H9 (cell line): ENCODE results near the gene ALG14. TPM values are rescaled to one million over a fixed set of nuclear protein-coding genes. Genes with fewer than 3 reads are reported as not detected.

ENCODE experiments used
- DNase-seq: peaks from one replicate; pipeline ENCODE4 v3.0.0-alpha.2; 2017
- H2AFZ ChIP-seq: one replicate; pipeline ENCODE4 v1.6.1; 2013; ENCODE audit warnings: mild to moderate bottlenecking, low read length, control low read depth, moderate library complexity
- H2AK5ac ChIP-seq: 2 replicates; pipeline ENCODE4 v1.6.1; 2013; ENCODE audit warnings: low read length, control low read depth, mixed read lengths; ENCODE audit not compliant: insufficient read length
- H2BK120ac ChIP-seq: one replicate; pipeline ENCODE4 v1.6.1; 2013; ENCODE audit warnings: low read depth, mild to moderate bottlenecking, low read length, control low read depth, inconsistent platforms; ENCODE audit not compliant: poor library complexity, severe bottlenecking
- H2BK12ac ChIP-seq: 2 replicates; pipeline ENCODE4 v1.6.1; 2013; ENCODE audit warnings: low read length, control low read depth, mixed read lengths, low read depth; ENCODE audit not compliant: insufficient read length
- H2BK15ac ChIP-seq: 2 replicates; pipeline ENCODE4 v1.6.1; 2013; ENCODE audit warnings: low read depth, low read length, control low read depth
- H2BK20ac ChIP-seq: one replicate; pipeline ENCODE4 v1.6.1; 2013; ENCODE audit warnings: low read depth, mild to moderate bottlenecking, low read length, control low read depth, inconsistent platforms; ENCODE audit not compliant: poor library complexity, severe bottlenecking
- H2BK5ac ChIP-seq: 2 replicates; pipeline ENCODE4 v1.6.1; 2013; ENCODE audit warnings: low read length, control low read depth, mixed read lengths; ENCODE audit not compliant: insufficient read length
- H3K14ac ChIP-seq: 2 replicates; pipeline ENCODE4 v1.6.1; 2013; ENCODE audit warnings: low read length, control low read depth; ENCODE audit not compliant: insufficient read depth
- H3K18ac ChIP-seq: 2 replicates; pipeline ENCODE4 v1.6.1; 2013; ENCODE audit warnings: low read depth, mild to moderate bottlenecking, mixed read lengths, low read length, control low read depth; ENCODE audit not compliant: insufficient read length
- H3K23ac ChIP-seq: 2 replicates; pipeline ENCODE4 v1.6.1; 2013; ENCODE audit warnings: low read length, control low read depth, mixed read lengths, low read depth; ENCODE audit not compliant: insufficient read length
- H3K23me2 ChIP-seq: 2 replicates; pipeline ENCODE4 v1.6.1; 2013; ENCODE audit warnings: low read depth, mild to moderate bottlenecking, mixed read lengths, low read length, control low read depth; ENCODE audit not compliant: insufficient read length, poor library complexity, severe bottlenecking
- H3K27ac ChIP-seq: 2 replicates; pipeline ENCODE4 v1.5.1; 2013; ENCODE audit warnings: low read length, control low read depth, mixed read lengths, low read depth; ENCODE audit not compliant: insufficient read length
- H3K27me3 ChIP-seq: 2 replicates; pipeline ENCODE4 v1.6.1; 2013; ENCODE audit warnings: low read length, control low read depth, inconsistent platforms; ENCODE audit not compliant: insufficient read depth
- H3K4ac ChIP-seq: 2 replicates; pipeline ENCODE4 v1.6.1; 2013; ENCODE audit warnings: low read depth, mild to moderate bottlenecking, control low read depth, inconsistent platforms, low read length, moderate library complexity
- H3K4me1 ChIP-seq: 2 replicates; pipeline ENCODE4 v1.6.1; 2013; ENCODE audit warnings: low read length, control low read depth, inconsistent platforms; ENCODE audit not compliant: insufficient read depth
- H3K4me2 ChIP-seq: 2 replicates; pipeline ENCODE4 v1.6.1; 2013; ENCODE audit warnings: low read length, control low read depth, mixed read lengths; ENCODE audit not compliant: insufficient read length, insufficient read depth
- H3K56ac ChIP-seq: 2 replicates; pipeline ENCODE4 v1.6.1; 2013; ENCODE audit warnings: low read depth, mild to moderate bottlenecking, mixed read lengths, low read length, control low read depth; ENCODE audit not compliant: insufficient read length
- H3K79me1 ChIP-seq: 2 replicates; pipeline ENCODE4 v1.6.1; 2013; ENCODE audit warnings: low read depth, mild to moderate bottlenecking, moderate library complexity, low read length, control low read depth, inconsistent platforms; ENCODE audit not compliant: insufficient read depth, poor library complexity, severe bottlenecking
- H3K79me2 ChIP-seq: 2 replicates; pipeline ENCODE4 v1.6.1; 2013; ENCODE audit warnings: low read length, control low read depth, inconsistent platforms; ENCODE audit not compliant: insufficient read depth
- H3K9ac ChIP-seq: 2 replicates; pipeline ENCODE4 v1.6.1; 2013; ENCODE audit warnings: low read length, control low read depth, mixed read lengths; ENCODE audit not compliant: insufficient read length; ENCODE audit errors: extremely low read depth
- H3K9me3 ChIP-seq: one replicate; pipeline ENCODE4 v1.6.1; 2013; ENCODE audit warnings: low read depth, low read length, inconsistent platforms; ENCODE audit not compliant: control insufficient read depth
- H3T11ph ChIP-seq: one replicate; pipeline ENCODE4 v1.6.1; 2013; ENCODE audit warnings: mild to moderate bottlenecking, low read length, control low read depth, inconsistent platforms
- H4K20me1 ChIP-seq: one replicate; pipeline ENCODE4 v1.6.1; 2013; ENCODE audit not compliant: control insufficient read depth, insufficient read length, insufficient read depth
- H4K5ac ChIP-seq: 2 replicates; pipeline ENCODE4 v1.6.1; 2013; ENCODE audit warnings: low read depth, mild to moderate bottlenecking, mixed read lengths, low read length, control low read depth; ENCODE audit not compliant: insufficient read length
- H4K8ac ChIP-seq: replicated peaks from 2 replicates; pipeline ENCODE4 v1.6.1; 2013; ENCODE audit warnings: low read length, control low read depth, mixed read lengths, low read depth; ENCODE audit not compliant: insufficient read length
- H4K91ac ChIP-seq: 2 replicates; pipeline ENCODE4 v1.6.1; 2013; ENCODE audit warnings: low read depth, mild to moderate bottlenecking, moderate library complexity, mixed read lengths, low read length, control low read depth; ENCODE audit not compliant: insufficient read length
- H3K27ac Mint-ChIP-seq, 3 experiments: 2 replicates in 2 of 3; 3 replicates in 1 of 3; pipeline ENCODE4 v1.8.0; 2020 to 2021; ENCODE audit warnings: mixed read lengths in 3 of 3, mild to moderate bottlenecking in 1 of 3, moderate library complexity in 1 of 3
- H3K27me3 Mint-ChIP-seq: 2 replicates; pipeline ENCODE4 v1.8.0; 2021; ENCODE audit warnings: low read depth, mild to moderate bottlenecking, moderate library complexity, mixed read lengths
- H3K36me3 Mint-ChIP-seq, 3 experiments: 2 replicates in 2 of 3; 3 replicates in 1 of 3; pipeline ENCODE4 v1.8.0; 2020 to 2021; ENCODE audit warnings: low read depth in 3 of 3, mixed read lengths in 3 of 3; ENCODE audit not compliant: insufficient read depth in 1 of 3
- H3K4me1 Mint-ChIP-seq, 2 experiments: 2 replicates each; pipeline ENCODE4 v1.8.0; 2020; ENCODE audit warnings: mixed read lengths in 2 of 2
- H3K4me3 Mint-ChIP-seq, 2 experiments: 2 replicates in 1 of 2; 3 replicates in 1 of 2; pipeline ENCODE4 v1.8.0; 2020 to 2021; ENCODE audit warnings: mild to moderate bottlenecking in 2 of 2, mixed read lengths in 2 of 2, moderate library complexity in 1 of 2
- H3K9me3 Mint-ChIP-seq, 2 experiments: 2 replicates in 1 of 2; 3 replicates in 1 of 2; pipeline ENCODE4 v1.8.0; 2020; ENCODE audit warnings: mild to moderate bottlenecking in 2 of 2, mixed read lengths in 2 of 2, moderate library complexity in 1 of 2
- WGBS: extraction: QIAGEN DNeasy Blood & Tissue Kit; methylation state at CpG from one replicate; pipeline ENCODE4 v1.1.7; 2013; ENCODE audit warnings: missing lambda C conversion rate, low lambda C conversion rate, mixed read lengths; ENCODE audit not compliant: insufficient read length; ENCODE audit errors: extremely low coverage; 5-methylcytosine and 5-hydroxymethylcytosine counted together
- total RNA-seq: library from RNA; stranded (reverse); gene quantifications from 2 replicates; pipeline ENCODE4 v1.2.1, GENCODE V29; 2021
- TF ChIP-seq, protein P1 (sequence below): fragments of 200-600 bp; sonication (generic); conservative IDR thresholded peaks from 3 replicates; pipeline ENCODE4 v1.8.0; 2021; ENCODE audit warnings: antibody characterized with exemption, mild to moderate bottlenecking

ALG14 gene
- total RNA-seq, 1 experiment from 2014 or later: 2.5 TPM

DNA sequence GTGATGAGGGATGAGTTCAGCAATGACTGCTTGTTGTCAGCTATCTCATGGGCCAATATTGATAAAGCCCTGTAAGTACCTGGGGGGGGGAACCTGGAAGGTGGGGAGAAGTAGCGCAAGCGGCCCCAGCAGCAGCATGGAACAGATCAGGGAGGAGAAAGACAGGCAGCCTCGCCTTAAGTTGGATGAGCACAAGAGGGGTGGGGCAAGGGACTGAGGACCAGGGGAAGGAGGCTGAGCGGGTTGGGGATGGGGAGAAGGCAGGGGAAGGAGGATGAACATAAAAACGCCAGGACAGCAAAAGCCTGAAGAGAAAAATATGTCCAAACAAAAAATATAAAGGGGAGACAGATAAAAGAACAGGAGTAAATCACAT, 70.6 kb downstream of the ALG14 start:
- no peak overlapping the region for H2BK5ac ChIP-seq
- H3K14ac ChIP-seq: no peak overlapping the region
- no peak overlapping the region for H3T11ph ChIP-seq
- H2BK12ac ChIP-seq: no peak overlapping the region
- H2AK5ac ChIP-seq: no peak overlapping the region
- no peak overlapping the region for H4K8ac ChIP-seq
- no peak overlapping the region for H3K23ac ChIP-seq
- no peak overlapping the region for H2AFZ ChIP-seq
- no peak overlapping the region for H2BK20ac ChIP-seq
- DNase-seq: no peak
- no peak overlapping the region for H3K4me2 ChIP-seq
- TF ChIP-seq, protein P1, sequence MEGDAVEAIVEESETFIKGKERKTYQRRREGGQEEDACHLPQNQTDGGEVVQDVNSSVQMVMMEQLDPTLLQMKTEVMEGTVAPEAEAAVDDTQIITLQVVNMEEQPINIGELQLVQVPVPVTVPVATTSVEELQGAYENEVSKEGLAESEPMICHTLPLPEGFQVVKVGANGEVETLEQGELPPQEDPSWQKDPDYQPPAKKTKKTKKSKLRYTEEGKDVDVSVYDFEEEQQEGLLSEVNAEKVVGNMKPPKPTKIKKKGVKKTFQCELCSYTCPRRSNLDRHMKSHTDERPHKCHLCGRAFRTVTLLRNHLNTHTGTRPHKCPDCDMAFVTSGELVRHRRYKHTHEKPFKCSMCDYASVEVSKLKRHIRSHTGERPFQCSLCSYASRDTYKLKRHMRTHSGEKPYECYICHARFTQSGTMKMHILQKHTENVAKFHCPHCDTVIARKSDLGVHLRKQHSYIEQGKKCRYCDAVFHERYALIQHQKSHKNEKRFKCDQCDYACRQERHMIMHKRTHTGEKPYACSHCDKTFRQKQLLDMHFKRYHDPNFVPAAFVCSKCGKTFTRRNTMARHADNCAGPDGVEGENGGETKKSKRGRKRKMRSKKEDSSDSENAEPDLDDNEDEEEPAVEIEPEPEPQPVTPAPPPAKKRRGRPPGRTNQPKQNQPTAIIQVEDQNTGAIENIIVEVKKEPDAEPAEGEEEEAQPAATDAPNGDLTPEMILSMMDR: no peak
- H3K27ac Mint-ChIP-seq: no peak overlapping the region
- no peaks in the 10 kb centered on the region; a peak in 1 of 5 replicates for H3K9me3 Mint-ChIP-seq
- no peak overlapping the region for H3K4ac ChIP-seq
- H3K27me3 ChIP-seq: no peaks in the 10 kb centered on the region
- H3K79me2 ChIP-seq: no peaks in the 10 kb centered on the region; the same call in 1 of the 2 replicates
- no peaks in the 10 kb centered on the region for H3K9me3 ChIP-seq
- H4K91ac ChIP-seq: no peak overlapping the region
- H3K36me3 Mint-ChIP-seq: no peaks in the 10 kb centered on the region
- H3K4me1 ChIP-seq: no peaks in the 10 kb centered on the region
- H3K27me3 Mint-ChIP-seq: no peaks in the 10 kb centered on the region
- no CpG with 5 or more reads among the region's 5 CpGs for WGBS
- no peak overlapping the region for H2BK120ac ChIP-seq
- H4K5ac ChIP-seq: no peak overlapping the region
- H3K56ac ChIP-seq: no peak overlapping the region
- H3K79me1 ChIP-seq: no peaks in the 10 kb centered on the region
- H2BK15ac ChIP-seq: no peak overlapping the region
- H3K4me3 Mint-ChIP-seq: no peak overlapping the region
- H3K18ac ChIP-seq: no peak overlapping the region
- H4K20me1 ChIP-seq: no peaks in the 10 kb centered on the region
- no peak overlapping the region for H3K9ac ChIP-seq
- no peaks in the 10 kb centered on the region for H3K23me2 ChIP-seq
- H3K27ac ChIP-seq: no peak overlapping the region
- peaks cover 15 to 29% of the 10 kb centered on the region in 2 experiments for H3K4me1 Mint-ChIP-seq
